Measurements from ENCODE around the gene EDEM2. TPM values are rescaled to one million over a fixed set of nuclear protein-coding genes. Genes with fewer than 3 reads are reported as not detected.
"Not testable (repeated sequence)": the region's sequence is repeated elsewhere in the genome, so short reads cannot be mapped to it uniquely, and the experiment has no call there.

EDEM2 gene
- polyA plus RNA-seq (2011; rRNA removed) (41.2 and 41.6 TPM in 2 replicates), polyA plus RNA-seq (2017; fragmentation: RNase III; extraction: RNeasy Plus Mini Kit Qiagen cat#74134 plus additional on column Dnase treatment) (48.9 to 52.0 TPM (median 51.2 TPM) in 3 replicates), polyA minus RNA-seq (2011; rRNA and poly(A)+ RNA removed) (36.1 and 36.2 TPM in 2 replicates)
- 40.9 and 49.9 TPM in 2 replicates for polyA plus RNA-seq (2012; cell fraction: cytosol; rRNA removed)
- polyA plus RNA-seq (2012; cell fraction: nucleus; rRNA removed), result 40.4 and 42.3 TPM in 2 replicates

DNA sequence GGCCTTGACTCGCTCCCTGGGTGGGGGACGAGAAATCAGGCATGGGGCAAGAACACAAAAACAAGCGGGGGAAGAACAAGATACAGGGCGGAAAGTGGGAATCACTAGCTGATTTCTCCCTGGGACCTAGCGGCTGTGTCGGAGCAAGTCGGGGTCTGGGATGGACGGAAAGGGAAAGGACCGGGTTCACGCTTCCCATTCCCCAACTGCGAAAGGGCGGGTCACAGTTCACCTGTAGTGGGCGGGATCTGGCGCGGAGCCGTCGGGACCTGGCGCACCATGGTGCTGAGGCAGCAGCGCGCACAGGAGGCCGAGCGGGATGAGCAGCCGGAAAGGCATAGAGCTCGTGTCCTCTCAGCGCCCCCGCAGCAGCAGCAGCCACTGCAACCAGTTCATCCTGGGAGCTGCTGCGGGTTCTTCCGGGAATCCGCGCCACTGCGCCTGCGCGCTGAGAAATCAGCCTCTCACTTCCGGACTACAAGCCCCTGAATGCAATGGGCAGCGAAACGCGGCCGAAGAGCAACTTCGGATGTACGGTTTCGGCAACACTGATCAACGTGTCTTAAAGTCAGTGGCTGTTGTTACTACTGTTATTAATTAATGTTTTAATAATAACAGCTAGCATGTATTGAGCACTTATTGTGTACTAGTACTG, at the start of gene EDEM2:
TSS of gene EDEM2 (minus strand) at position 417 of the 655 bp plus-strand sequence. CDS start at position 339, 78 bp downstream.
- TF ChIP-seq CTCF (IDR thresholded peaks at IDR 0.05) (peak; percentile 7; the same call in 1 of the 3 replicates), PHF8 (IDR thresholded peaks at IDR 0.05; ENCODE audit: borderline replicate concordance, low read depth) (peak; percentile 41; the same call in 1 of the 2 replicates), CHD2 (IDR thresholded peaks at IDR 0.05; ENCODE audit: low read length, partially characterized antibody) (no peak), POLR2A (IDR thresholded peaks at IDR 0.05; ENCODE audit: low read length) (peak; percentile 81), TP53 (CRISPR knock-in tag; IDR thresholded peaks at IDR 0.05) (no peak), MYC (IDR thresholded peaks at IDR 0.05; ENCODE audit: borderline replicate concordance, low read length) (0 out of 2 replicates have a peak, but pooled peaks have one; percentile 69), JUN (IDR thresholded peaks at IDR 0.05) (peak; percentile 56 to 85; a peak in 4 of 5 replicates), SMC3 (IDR thresholded peaks at IDR 0.05) (peak; percentile 19; the same call in 1 of the 3 replicates), MAFK (IDR thresholded peaks at IDR 0.05; ENCODE audit: partially characterized antibody) (peak; percentile 40), ZFP36 (IDR thresholded peaks at IDR 0.05; ENCODE audit: borderline replicate concordance, partially characterized antibody) (no peak), EP300 (IDR thresholded peaks at IDR 0.05) (no peak), HOXB13 (CRISPR knock-in tag; IDR thresholded peaks at IDR 0.05; ENCODE audit: low read depth) (no peak), RAD21 (conservative IDR thresholded peaks at IDR 0.05 in 1 of 2, IDR thresholded peaks at IDR 0.05 in 1 of 2) (peak in 1 of 2 experiments; percentile 35; a peak in 2 of 5 replicates)
- TF ChIP-seq, protein P1, sequence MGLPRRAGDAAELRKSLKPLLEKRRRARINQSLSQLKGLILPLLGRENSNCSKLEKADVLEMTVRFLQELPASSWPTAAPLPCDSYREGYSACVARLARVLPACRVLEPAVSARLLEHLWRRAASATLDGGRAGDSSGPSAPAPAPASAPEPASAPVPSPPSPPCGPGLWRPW (IDR thresholded peaks at IDR 0.05), result no peak
- TF ChIP-seq, protein P2, sequence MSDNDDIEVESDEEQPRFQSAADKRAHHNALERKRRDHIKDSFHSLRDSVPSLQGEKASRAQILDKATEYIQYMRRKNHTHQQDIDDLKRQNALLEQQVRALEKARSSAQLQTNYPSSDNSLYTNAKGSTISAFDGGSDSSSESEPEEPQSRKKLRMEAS (IDR thresholded peaks at IDR 0.05), result peak; percentile 72; the same call in 1 of the 2 replicates
- H3K9me3 ChIP-seq, result no peaks in the 10 kb centered on the region
- peak within 1 kb of the TSS; percentile 98 for H3K4me2 ChIP-seq
- 1% methylated on average over 41 of the region's 42 CpGs for WGBS (ENCODE audit: missing lambda C conversion rate)
- ChIA-PET CTCF (interaction anchor here (0.6 to 10.8 kb wide), 18 partner anchors 9 to 312 kb away, joined by 3 to 333 read pairs (median 4); partner anchors contain the start of gene MMP24OS), POLR2A (interaction anchor here (0.6 to 2.2 kb wide), 8 partner anchors 14 to 131 kb away, joined by 3 to 9 read pairs (median 4); partner anchors contain the start of gene MMP24OS)
- ATAC-seq, result peak; percentile 95 to 96
- no peak for FAIRE-seq
- peaks cover 17% of the 10 kb centered on the region for H3K4me1 ChIP-seq
- H3K27ac ChIP-seq, result peak within 1 kb of the TSS; percentile 89
- peak within 1 kb of the TSS; percentile 78 for H3K4me3 ChIP-seq
- peak; percentile 95 to 97 for DNase-seq (ENCODE audit: low read depth in 1 of 2, low spot score in 1 of 2)

GRCh38 chr20:35196313-35196712, 49.2 kb upstream of the EDEM2 start:
- peaks cover 6% of the 10 kb centered on the region; the same call in 1 of the 3 replicates for H3K4me1 ChIP-seq
- ChIA-PET CTCF (interaction anchor here (0.7 to 5.7 kb wide), 5 partner anchors 12 to 617 kb away, joined by 3 to 43 read pairs (median 6); no protein-coding TSS in a partner anchor), POLR2A (no interaction called here)
- H3K4me3 ChIP-seq, result no peak overlapping the region
- TF ChIP-seq MYC (IDR thresholded peaks at IDR 0.05; ENCODE audit: borderline replicate concordance, low read length) (no peak), KDM1A (IDR thresholded peaks at IDR 0.05; ENCODE audit: low read depth) (no peak), POLR2A (IDR thresholded peaks at IDR 0.05; ENCODE audit: low read length) (no peak), FOXS1 (CRISPR knock-in tag; IDR thresholded peaks at IDR 0.05) (peak; percentile 94), HOXA7 (CRISPR knock-in tag; IDR thresholded peaks at IDR 0.05) (no peak), HDAC2 (IDR thresholded peaks at IDR 0.05) (peak; percentile 18; the same call in 1 of the 2 replicates), RCOR1 (IDR thresholded peaks at IDR 0.05; ENCODE audit: low read depth, low read length) (no peak), JUNB (IDR thresholded peaks at IDR 0.05) (no peak), FOSL2 (IDR thresholded peaks at IDR 0.05) (no peak), FOSL2 (CRISPR knock-in tag; IDR thresholded peaks at IDR 0.05) (no peak), E2F6 (IDR thresholded peaks at IDR 0.05; ENCODE audit: borderline replicate concordance, low read depth) (no peak), RFX5 (IDR thresholded peaks at IDR 0.05) (no peak), HOXB13 (CRISPR knock-in tag; IDR thresholded peaks at IDR 0.05; ENCODE audit: low read depth) (no peak)
- TF ChIP-seq, protein P3, sequence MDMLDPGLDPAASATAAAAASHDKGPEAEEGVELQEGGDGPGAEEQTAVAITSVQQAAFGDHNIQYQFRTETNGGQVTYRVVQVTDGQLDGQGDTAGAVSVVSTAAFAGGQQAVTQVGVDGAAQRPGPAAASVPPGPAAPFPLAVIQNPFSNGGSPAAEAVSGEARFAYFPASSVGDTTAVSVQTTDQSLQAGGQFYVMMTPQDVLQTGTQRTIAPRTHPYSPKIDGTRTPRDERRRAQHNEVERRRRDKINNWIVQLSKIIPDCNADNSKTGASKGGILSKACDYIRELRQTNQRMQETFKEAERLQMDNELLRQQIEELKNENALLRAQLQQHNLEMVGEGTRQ (IDR thresholded peaks at IDR 0.05), result no peak
- TF ChIP-seq, protein P4, sequence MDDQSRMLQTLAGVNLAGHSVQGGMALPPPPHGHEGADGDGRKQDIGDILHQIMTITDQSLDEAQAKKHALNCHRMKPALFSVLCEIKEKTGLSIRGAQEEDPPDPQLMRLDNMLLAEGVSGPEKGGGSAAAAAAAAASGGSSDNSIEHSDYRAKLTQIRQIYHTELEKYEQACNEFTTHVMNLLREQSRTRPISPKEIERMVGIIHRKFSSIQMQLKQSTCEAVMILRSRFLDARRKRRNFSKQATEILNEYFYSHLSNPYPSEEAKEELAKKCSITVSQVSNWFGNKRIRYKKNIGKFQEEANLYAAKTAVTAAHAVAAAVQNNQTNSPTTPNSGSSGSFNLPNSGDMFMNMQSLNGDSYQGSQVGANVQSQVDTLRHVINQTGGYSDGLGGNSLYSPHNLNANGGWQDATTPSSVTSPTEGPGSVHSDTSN (IDR thresholded peaks at IDR 0.05), result no peak
- peaks cover 51% of the 10 kb centered on the region for H3K9me3 ChIP-seq
- no peak for FAIRE-seq
- no peak overlapping the region for H3K27ac ChIP-seq
- DNase-seq (ENCODE audit: low read depth in 1 of 2, low spot score in 1 of 2), result no peak
- ATAC-seq, result no peak
- no peak overlapping the region for H3K4me2 ChIP-seq

DNA sequence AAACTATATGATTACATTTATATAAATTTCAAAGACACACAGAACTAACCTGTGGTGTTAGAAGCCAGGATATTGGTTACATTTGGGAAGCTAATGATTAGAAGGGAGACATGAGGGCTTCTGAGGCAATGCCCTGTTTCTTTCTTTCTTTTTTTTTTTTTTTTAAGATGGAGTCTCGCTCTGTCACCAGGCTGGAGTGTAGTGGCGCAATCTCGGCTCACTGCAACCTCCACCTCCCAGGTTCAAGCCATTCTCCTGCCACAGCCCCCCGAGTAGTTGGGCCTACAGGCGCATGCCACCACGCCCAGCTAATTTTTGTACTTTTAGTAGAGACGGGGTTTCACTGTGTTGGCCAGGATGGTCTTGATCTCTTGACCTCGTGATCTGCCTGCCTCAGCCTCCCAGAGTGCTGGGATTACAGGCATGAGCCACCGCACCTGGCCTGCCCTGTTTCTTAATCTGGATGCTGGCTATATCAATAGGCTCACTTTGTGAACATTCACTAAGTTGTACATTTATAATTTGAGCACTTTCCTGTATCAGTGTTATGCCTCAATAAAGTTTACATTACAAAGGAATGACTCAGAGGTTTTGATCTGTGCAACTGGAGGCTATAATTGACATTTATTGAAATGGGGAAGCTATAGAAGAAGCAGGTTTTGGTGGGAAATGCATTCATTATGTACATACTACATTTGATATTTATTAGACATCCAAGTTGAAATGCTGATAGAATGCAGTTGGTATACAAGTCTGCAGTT, 46.1 kb upstream of the EDEM2 start:
- CTCF ChIA-PET, result interaction anchor here (1.0 to 5.7 kb wide), 5 partner anchors 15 to 246 kb away, joined by 3 to 43 read pairs (median 4); no protein-coding TSS in a partner anchor

More for the DNA sequence above, 46.1 kb upstream of the EDEM2 start:
- H3K27ac ChIP-seq; H3K4me3 ChIP-seq; DNase-seq (ENCODE audit: low read depth in 1 of 2, low spot score in 1 of 2); H3K4me2 ChIP-seq; POLR2A ChIA-PET; H3K4me1 ChIP-seq; FAIRE-seq; ATAC-seq: not testable (repeated sequence)
- WGBS (ENCODE audit: missing lambda C conversion rate), result 87% methylated on average over 9 of the region's 9 CpGs
- H3K9me3 ChIP-seq, result peaks cover 35% of the 10 kb centered on the region
